Stimulated activated CD8-positive, alpha-beta memory T cell treated with anti-CD3 and anti-CD28 coated beads, Interleukin-15, amount 100 ng/mL, for 4 hours (primary cell): ENCODE data around the gene ANKEF1.

Source experiments
- DNase-seq, 2 donors: peaks; one replicate each; pipeline ENCODE4 v3.0.0-alpha.2; 2020; ENCODE audit warnings: low read depth in 2 of 2

ANKEF1 gene

GRCh38 chr20:10080574-10080973 lies 45.8 kb downstream of the ANKEF1 start:
- DNase-seq = no peak

GRCh38 chr20:10089871-10090587 lies 55.2 kb downstream of the ANKEF1 start:
- no peak for DNase-seq

GRCh38 chr20:10090588-10091166 lies 55.9 kb downstream of the ANKEF1 start:
- DNase-seq = no peak

GRCh38 chr20:10093087-10093591 lies 58.4 kb downstream of the ANKEF1 start:
- no peak for DNase-seq

GRCh38 chr20:10094566-10095173 lies 59.9 kb downstream of the ANKEF1 start:
- DNase-seq = no peak

- no peak for DNase-seq
Observed at GRCh38 chr20:10096790-10097189, 62.0 kb downstream of the ANKEF1 start.

- DNase-seq = no peak
Observed at GRCh38 chr20:10105046-10105445, 70.3 kb downstream of the ANKEF1 start.
